Neural cell (in vitro differentiated cells): Measurements from ENCODE around the gene PTGIS.

ENCODE experiments used
- POLR2AphosphoS5 ChIP-seq: IDR thresholded peaks from 2 replicates; pipeline ENCODE4 v1.6.1; 2012
- REST ChIP-seq: IDR thresholded peaks from 2 replicates; pipeline ENCODE4 v1.6.1; 2012; ENCODE audit warnings: borderline replicate concordance

- no peak for TF ChIP-seq POLR2AphosphoS5
- TF ChIP-seq REST: no peak
These were observed 54.4 kb downstream of the PTGIS start for GRCh38 chr20:49513517-49513916.
